Effector memory CD8-positive, alpha-beta T cell (primary cell): Measurements from ENCODE around the gene DLG2.
"Not testable (repeated sequence)": the region's sequence is repeated elsewhere in the genome, so short reads cannot be mapped to it uniquely, and the experiment has no call there.

Experiments used
- ATAC-seq: fragments of 150-1000 bp; cut with Tn5 transposase; replicated peaks from 2 replicates; pipeline ENCODE4 v1.10.0; 2021; ENCODE audit warnings: mild to moderate bottlenecking, moderate library complexity
- DNase-seq, 3 experiments: peaks; one replicate each; pipeline ENCODE4 v3.0.0; 2021
- H3K27ac Mint-ChIP-seq, 2 donors: one replicate each; pipeline ENCODE4 v1.8.0; 2022; ENCODE audit warnings: mild to moderate bottlenecking in 2 of 2, mixed read lengths in 2 of 2, moderate library complexity in 2 of 2
- H3K27me3 Mint-ChIP-seq, 2 donors: one replicate each; pipeline ENCODE4 v1.8.0; 2022; ENCODE audit warnings: mixed read lengths in 2 of 2
- H3K36me3 Mint-ChIP-seq: one replicate; pipeline ENCODE4 v1.8.0; 2022; ENCODE audit warnings: mild to moderate bottlenecking, moderate library complexity, mixed read lengths; ENCODE audit not compliant: insufficient read depth
- H3K4me1 Mint-ChIP-seq, 2 donors: one replicate each; pipeline ENCODE4 v1.8.0; 2022; ENCODE audit warnings: low read depth in 2 of 2, mixed read lengths in 2 of 2
- H3K4me3 Mint-ChIP-seq, 2 donors: one replicate each; pipeline ENCODE4 v1.8.0; 2022; ENCODE audit warnings: mild to moderate bottlenecking in 2 of 2, mixed read lengths in 2 of 2, moderate library complexity in 2 of 2
- H3K9me3 Mint-ChIP-seq, 2 donors: one replicate each; pipeline ENCODE4 v1.8.0; 2022; ENCODE audit warnings: mixed read lengths in 2 of 2

DLG2 gene

GRCh38 chr11:84345597-84345996 is 1281.5 kb downstream of the DLG2 start:
- no peaks in the 10 kb centered on the region for H3K27me3 Mint-ChIP-seq
- no peaks in the 10 kb centered on the region for H3K36me3 Mint-ChIP-seq
- peaks cover 0 to 6% of the 10 kb centered on the region in 2 donors for H3K9me3 Mint-ChIP-seq
- H3K4me1 Mint-ChIP-seq, result no peaks in the 10 kb centered on the region
- ATAC-seq (no peak), DNase-seq (no peak)
- no peak overlapping the region for H3K4me3 Mint-ChIP-seq
- no peak overlapping the region for H3K27ac Mint-ChIP-seq

DNA sequence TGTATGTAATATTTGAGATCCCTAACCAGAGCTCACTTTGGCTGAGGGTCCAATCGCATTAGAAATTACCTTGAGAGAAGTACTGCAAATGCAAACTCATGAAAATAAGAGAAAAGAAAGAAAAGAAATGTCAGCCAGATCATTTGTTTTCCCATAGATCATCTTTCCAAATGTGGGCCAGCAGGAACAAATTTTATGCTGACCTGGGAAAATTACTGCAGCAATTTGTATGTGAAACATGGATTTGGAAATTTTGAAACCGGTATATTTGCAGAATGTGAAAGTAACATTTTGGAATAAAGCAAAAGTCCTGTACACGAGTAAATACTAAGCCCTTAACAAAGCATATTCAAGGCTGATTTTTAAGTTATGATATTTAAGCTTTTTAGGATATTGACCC is 1282.1 kb downstream of the DLG2 start:
- H3K4me3 Mint-ChIP-seq, result no peak overlapping the region
- no peaks in the 10 kb centered on the region for H3K27me3 Mint-ChIP-seq
- ATAC-seq (no peak), DNase-seq (no peak)
- H3K36me3 Mint-ChIP-seq, result no peaks in the 10 kb centered on the region
- no peak overlapping the region for H3K27ac Mint-ChIP-seq
- H3K4me1 Mint-ChIP-seq, result no peaks in the 10 kb centered on the region
- peaks cover 0 to 5% of the 10 kb centered on the region in 2 donors for H3K9me3 Mint-ChIP-seq

GRCh38 chr11:84339796-84340195 is 1287.3 kb downstream of the DLG2 start:
- Mint-ChIP-seq H3K27me3 (no peaks in the 10 kb centered on the region), H3K4me3 (no peak overlapping the region), H3K36me3 (no peaks in the 10 kb centered on the region), H3K27ac (no peak overlapping the region), H3K9me3 (peaks cover 3 to 9% of the 10 kb centered on the region in 2 donors), H3K4me1 (no peaks in the 10 kb centered on the region)
- ATAC-seq (no peak), DNase-seq (no peak)

- H3K4me3 Mint-ChIP-seq, result no peak overlapping the region
- H3K36me3 Mint-ChIP-seq, result no peaks in the 10 kb centered on the region
- peaks cover 0 to 11% of the 10 kb centered on the region in 2 donors for H3K9me3 Mint-ChIP-seq
- H3K4me1 Mint-ChIP-seq, result no peaks in the 10 kb centered on the region
- DNase-seq (no peak), ATAC-seq (no peak)
- no peaks in the 10 kb centered on the region for H3K27me3 Mint-ChIP-seq
- no peak overlapping the region for H3K27ac Mint-ChIP-seq
Observed at GRCh38 chr11:84333221-84333620, 1293.9 kb downstream of the DLG2 start.

- H3K27ac Mint-ChIP-seq, result no peak overlapping the region
- peaks cover 6% of the 10 kb centered on the region in 2 donors for H3K9me3 Mint-ChIP-seq
- H3K4me3 Mint-ChIP-seq, result no peak overlapping the region
- DNase-seq, result no peak
- H3K36me3 Mint-ChIP-seq, result no peaks in the 10 kb centered on the region
- H3K27me3 Mint-ChIP-seq, result no peaks in the 10 kb centered on the region
- no peaks in the 10 kb centered on the region for H3K4me1 Mint-ChIP-seq
- no peak for ATAC-seq
Observed at GRCh38 chr11:84322211-84322610, 1304.9 kb downstream of the DLG2 start.

GRCh38 chr11:84319863-84320262 is 1307.3 kb downstream of the DLG2 start:
- no peaks in the 10 kb centered on the region for H3K36me3 Mint-ChIP-seq
- no peaks in the 10 kb centered on the region for H3K4me1 Mint-ChIP-seq
- DNase-seq (no peak), ATAC-seq (no peak)
- no peak overlapping the region for H3K4me3 Mint-ChIP-seq
- peaks cover 7 to 8% of the 10 kb centered on the region in 2 donors for H3K9me3 Mint-ChIP-seq
- H3K27ac Mint-ChIP-seq, result no peak overlapping the region
- no peaks in the 10 kb centered on the region for H3K27me3 Mint-ChIP-seq

DNA sequence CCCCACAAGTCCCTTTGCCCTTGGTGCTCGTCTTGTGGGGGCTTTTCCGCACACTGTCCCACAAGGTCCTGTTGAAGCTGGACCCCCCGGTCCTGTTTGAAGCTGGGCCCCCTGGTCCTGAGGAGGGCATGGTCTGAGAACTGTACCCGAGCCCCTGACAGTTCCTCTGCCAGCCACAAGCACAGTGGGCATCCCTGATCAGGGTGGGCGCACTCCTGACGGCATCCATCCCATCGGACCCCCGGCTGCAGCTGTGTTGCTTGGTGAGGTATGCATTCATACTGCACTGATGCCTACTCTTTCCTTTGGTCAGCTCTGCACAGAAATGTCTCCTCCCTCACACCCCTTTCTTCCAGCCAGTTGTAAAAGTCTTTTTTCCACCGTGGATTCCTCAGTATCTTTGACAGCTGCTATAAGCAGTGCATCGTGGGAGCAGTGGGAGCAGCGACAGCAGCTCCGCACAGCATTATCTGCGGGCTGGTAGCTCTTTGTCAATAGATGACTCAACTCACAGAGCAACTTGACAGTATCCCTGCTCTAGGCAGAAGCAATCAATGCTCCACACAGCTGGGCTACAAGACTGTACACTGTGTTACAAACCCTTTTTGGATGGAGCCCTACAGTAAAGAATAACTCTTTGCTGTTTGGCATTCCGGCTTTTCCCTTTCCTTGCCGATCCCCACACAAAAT is 1310.1 kb downstream of the DLG2 start:
- Mint-ChIP-seq H3K4me1 (no peaks in the 10 kb centered on the region), H3K9me3 (peaks cover 7 to 9% of the 10 kb centered on the region in 2 donors), H3K27me3 (no peaks in the 10 kb centered on the region), H3K27ac (no peak overlapping the region), H3K36me3 (no peaks in the 10 kb centered on the region), H3K4me3 (no peak overlapping the region)
- ATAC-seq, result no peak
- no peak for DNase-seq

DNA sequence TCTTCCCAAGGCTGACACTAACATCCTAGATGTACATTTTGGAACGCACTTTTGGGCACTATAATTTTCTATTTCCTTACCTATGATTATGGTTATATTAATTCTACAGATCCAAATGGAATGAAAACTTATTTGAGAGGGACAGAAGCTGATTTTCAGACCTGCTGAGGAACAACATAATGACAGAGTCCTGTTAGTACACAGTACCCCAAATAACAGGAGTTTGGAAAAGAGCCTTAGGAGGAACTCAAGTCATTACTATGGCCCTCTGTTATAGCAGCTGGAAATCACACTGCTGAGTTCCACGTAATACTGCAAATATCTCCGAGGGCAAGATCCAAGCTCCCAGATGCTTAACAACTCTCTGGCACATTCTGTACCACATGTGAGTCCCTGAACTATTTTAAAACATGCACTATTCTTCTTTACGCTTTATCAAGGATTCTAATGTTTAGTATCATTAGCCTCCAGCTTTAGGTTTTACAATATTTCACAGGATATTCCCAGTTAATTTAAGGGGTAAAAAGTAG is 1313.2 kb downstream of the DLG2 start:
- no peak overlapping the region for H3K27ac Mint-ChIP-seq
- peaks cover 7 to 10% of the 10 kb centered on the region in 2 donors for H3K9me3 Mint-ChIP-seq
- H3K27me3 Mint-ChIP-seq, result no peaks in the 10 kb centered on the region
- H3K36me3 Mint-ChIP-seq, result no peaks in the 10 kb centered on the region
- no peak for ATAC-seq
- no peaks in the 10 kb centered on the region for H3K4me1 Mint-ChIP-seq
- no peak for DNase-seq
- no peak overlapping the region for H3K4me3 Mint-ChIP-seq

DNA sequence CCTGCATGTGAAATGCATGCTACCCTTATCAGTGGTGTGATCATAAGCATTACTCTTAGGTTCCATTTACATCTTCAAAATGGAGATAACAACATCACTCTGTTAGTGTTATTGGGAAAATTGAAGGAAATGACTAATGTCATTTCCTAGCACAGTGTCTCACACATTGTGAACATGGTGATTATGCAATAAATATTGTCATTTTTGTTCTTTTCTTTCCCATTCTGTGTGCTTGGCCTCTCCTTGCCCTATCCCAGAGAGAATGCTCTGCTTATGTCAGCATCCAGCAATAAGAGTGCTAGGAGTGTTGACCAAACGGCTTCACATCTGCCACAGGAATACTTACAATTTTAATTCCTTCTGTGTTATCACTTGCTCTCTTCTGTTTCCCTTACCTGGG is 1316.9 kb downstream of the DLG2 start:
- peaks cover 5% of the 10 kb centered on the region for H3K36me3 Mint-ChIP-seq
- H3K9me3 Mint-ChIP-seq, result peaks cover 0 to 9% of the 10 kb centered on the region in 2 donors
- no peaks in the 10 kb centered on the region for H3K4me1 Mint-ChIP-seq
- DNase-seq (no peak), ATAC-seq (no peak)
- no peaks in the 10 kb centered on the region for H3K27me3 Mint-ChIP-seq
- H3K4me3 Mint-ChIP-seq, result no peak overlapping the region
- no peak overlapping the region for H3K27ac Mint-ChIP-seq

GRCh38 chr11:84308491-84308890 is 1318.7 kb downstream of the DLG2 start:
- not testable (repeated sequence) for DNase-seq, H3K4me3 Mint-ChIP-seq, H3K27ac Mint-ChIP-seq, H3K4me1 Mint-ChIP-seq, H3K36me3 Mint-ChIP-seq, H3K27me3 Mint-ChIP-seq, ATAC-seq
- peaks cover 0 to 10% of the 10 kb centered on the region in 2 donors for H3K9me3 Mint-ChIP-seq

DNA sequence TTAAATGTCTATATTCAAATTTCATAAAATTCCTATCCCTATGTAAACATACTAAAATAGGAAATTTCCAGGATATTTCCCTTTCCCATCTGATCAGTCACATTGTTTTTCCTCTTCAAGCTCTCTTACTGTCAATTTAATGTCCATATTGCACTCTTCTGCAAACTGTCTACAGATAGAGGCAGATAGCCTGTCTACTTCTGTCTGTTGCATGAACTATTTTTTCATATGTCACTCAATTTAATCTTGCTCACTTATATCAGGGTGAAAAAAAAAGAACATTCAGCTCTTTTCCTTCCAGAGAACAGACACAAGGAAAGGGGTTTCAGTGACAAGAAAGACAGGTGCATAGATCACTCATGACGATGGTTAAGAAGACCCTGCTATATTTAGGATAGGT is 1327.1 kb downstream of the DLG2 start:
- ATAC-seq, result no peak
- DNase-seq, result no peak
- peaks cover 0 to 5% of the 10 kb centered on the region in 2 donors for H3K9me3 Mint-ChIP-seq
- no peaks in the 10 kb centered on the region for H3K27me3 Mint-ChIP-seq
- H3K36me3 Mint-ChIP-seq, result no peaks in the 10 kb centered on the region
- no peak overlapping the region for H3K27ac Mint-ChIP-seq
- no peak overlapping the region for H3K4me3 Mint-ChIP-seq
- no peaks in the 10 kb centered on the region for H3K4me1 Mint-ChIP-seq

DNA sequence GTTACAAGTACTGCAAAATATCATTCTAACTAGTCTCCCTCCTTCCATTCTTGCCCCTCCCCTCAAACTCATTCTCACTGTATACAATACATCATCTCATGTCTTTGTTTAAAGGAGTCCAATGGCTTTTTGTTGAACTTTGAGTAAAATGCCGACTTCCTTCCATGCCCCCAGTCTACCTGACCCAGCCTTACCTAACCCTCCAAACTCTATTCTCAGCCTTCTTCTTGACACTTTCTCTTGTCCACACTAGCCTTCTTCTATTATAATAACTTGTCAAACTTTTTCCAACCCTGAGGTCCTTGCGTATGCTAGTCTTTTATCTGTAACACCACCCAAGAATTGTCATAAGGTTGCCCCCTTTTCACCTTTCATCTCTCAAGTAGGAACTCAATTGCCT is 1329.6 kb downstream of the DLG2 start:
- H3K9me3 Mint-ChIP-seq, result peaks cover 0 to 3% of the 10 kb centered on the region in 2 donors
- DNase-seq (no peak), ATAC-seq (no peak)
- no peak overlapping the region for H3K27ac Mint-ChIP-seq
- H3K36me3 Mint-ChIP-seq, result no peaks in the 10 kb centered on the region
- H3K27me3 Mint-ChIP-seq, result no peaks in the 10 kb centered on the region
- no peak overlapping the region for H3K4me3 Mint-ChIP-seq
- H3K4me1 Mint-ChIP-seq, result no peaks in the 10 kb centered on the region

- ATAC-seq, result no peak
- DNase-seq, result no peak
- Mint-ChIP-seq H3K27ac (no peak overlapping the region), H3K4me1 (no peaks in the 10 kb centered on the region), H3K36me3 (no peaks in the 10 kb centered on the region), H3K9me3 (no peaks in the 10 kb centered on the region), H3K4me3 (no peak overlapping the region), H3K27me3 (no peaks in the 10 kb centered on the region)
Observed at GRCh38 chr11:84295815-84296214, 1331.3 kb downstream of the DLG2 start.

- no peak for DNase-seq
- no peaks in the 10 kb centered on the region for H3K9me3 Mint-ChIP-seq
- no peaks in the 10 kb centered on the region for H3K27me3 Mint-ChIP-seq
- no peaks in the 10 kb centered on the region for H3K4me1 Mint-ChIP-seq
- H3K27ac Mint-ChIP-seq, result no peak overlapping the region
- H3K36me3 Mint-ChIP-seq, result no peaks in the 10 kb centered on the region
- ATAC-seq, result no peak
- no peak overlapping the region for H3K4me3 Mint-ChIP-seq
Observed at GRCh38 chr11:84292955-84293354, 1334.2 kb downstream of the DLG2 start.
